NOMO-1 treated with DMSO at 0.1 percent for 48 hours (cell line): ENCODE measurements around the gene FARS2.
A peak's percentile ranks its signal among the peaks of the same experiment; 100 is the strongest.

Experiments used
- DNase-seq: peaks from one replicate; lab custom pipeline; 2025; ENCODE audit not compliant: unreplicated experiment; lab: John Stamatoyannopoulos, UW

The FARS2 gene

GRCh38 chr6:5459346-5459745 is 198.0 kb downstream of the FARS2 start:
- no peak for DNase-seq

GRCh38 chr6:5461365-5461764 is 200.1 kb downstream of the FARS2 start:
- no peak for DNase-seq

DNA sequence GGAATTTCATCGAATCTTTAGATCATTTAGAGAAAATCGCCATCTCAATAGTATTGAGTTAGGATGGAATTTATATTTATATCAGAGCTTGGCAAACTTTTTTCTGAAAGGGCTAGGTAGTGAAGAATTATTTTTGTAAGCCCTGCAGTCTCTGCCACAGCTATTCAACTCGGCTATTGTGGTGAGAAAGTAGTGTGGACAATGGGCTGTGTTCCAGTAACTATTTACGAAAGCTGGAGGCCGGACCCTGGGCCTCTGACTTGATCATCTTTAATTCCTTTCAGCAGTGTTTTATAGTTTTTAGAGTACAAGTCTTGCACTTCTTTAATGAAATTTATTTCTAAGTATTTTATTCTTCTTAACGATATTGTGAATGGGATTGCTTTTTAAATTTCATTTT is 201.5 kb downstream of the FARS2 start:
- DNase-seq = no peak

- no peak for DNase-seq
These were observed 202.4 kb downstream of the FARS2 start for GRCh38 chr6:5463690-5464089.

GRCh38 chr6:5464099-5464885 is 203.0 kb downstream of the FARS2 start:
- no peak for DNase-seq

DNA sequence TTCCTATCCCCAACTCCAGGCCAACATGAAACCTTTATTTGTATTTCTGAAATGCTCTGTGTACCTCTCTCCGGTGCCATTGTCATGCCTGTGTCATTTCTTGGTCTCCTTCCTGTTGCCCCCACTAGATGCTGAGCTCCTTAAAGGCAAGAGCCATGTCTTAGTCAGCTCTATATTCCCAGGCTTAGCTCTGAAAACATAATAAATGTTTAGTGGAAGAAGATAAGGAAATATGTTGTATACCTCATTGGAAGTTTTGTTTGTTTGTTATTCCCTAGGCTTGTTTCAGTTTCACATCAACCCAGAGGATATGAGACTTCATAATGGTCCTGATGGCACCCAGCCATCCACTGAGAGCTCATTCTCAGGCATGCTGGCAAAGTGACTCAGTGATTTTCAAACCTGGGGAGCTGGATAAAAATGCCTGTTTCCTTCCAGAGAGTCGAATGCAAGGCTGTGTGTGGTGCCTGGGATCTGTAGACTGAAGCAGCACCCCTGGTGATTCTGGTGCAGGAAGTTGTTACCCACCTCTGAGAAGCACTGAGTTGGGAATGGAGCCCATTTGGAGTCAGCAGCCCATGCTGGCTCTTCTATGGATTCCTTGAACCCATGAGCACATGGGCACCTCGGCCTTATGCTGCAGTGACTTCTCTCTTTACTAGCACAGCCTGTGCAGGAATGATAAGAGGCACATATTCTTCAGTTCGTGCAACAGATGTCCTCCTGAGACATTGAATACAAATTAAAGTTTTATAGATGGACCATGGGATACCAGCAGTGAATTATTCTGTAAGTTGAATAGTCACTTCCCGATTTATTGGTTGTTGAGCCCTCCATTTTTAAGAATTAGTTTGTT is 205.2 kb downstream of the FARS2 start:
- no peak for DNase-seq

DNA sequence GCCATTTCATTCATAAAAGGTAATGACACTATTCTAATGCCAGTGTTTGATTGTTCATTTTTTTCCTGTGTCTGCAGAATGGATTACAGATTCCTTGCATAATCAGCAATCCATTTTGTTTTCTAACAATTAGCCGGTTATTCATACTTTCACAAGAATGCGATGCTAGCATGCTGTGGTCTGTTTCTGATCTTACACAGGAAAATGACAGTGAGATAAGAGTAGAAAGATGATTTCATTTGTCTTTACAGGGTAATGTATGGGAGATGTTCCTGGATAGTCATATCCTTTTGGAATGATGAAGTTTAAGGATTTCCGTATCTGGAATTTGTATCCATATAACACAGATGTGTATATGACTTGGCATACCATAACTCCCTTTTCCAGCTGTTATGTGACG is 207.3 kb downstream of the FARS2 start:
- DNase-seq = no peak

GRCh38 chr6:5469101-5469846 is 208.0 kb downstream of the FARS2 start:
- DNase-seq = no peak

DNA sequence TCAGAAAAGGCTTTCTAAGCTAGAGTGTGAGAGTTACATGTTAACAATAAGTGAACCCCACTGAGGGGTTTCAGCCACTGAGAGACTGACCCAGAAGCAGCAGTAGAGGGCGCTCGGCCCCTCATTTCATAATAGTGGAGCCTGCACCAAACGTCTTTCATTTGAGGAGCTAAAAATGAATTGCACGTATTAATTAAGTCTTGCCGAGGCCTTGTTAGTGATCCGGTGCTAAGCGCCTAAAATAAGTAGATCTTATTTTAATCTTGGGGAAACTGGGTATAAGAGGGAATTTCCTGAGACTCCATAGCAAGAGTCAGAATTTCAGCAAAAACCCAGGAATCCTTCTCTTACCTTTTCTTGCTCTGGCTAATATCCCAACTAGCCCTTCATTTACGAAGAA is 209.7 kb downstream of the FARS2 start:
- peak; percentile 65 for DNase-seq

DNA sequence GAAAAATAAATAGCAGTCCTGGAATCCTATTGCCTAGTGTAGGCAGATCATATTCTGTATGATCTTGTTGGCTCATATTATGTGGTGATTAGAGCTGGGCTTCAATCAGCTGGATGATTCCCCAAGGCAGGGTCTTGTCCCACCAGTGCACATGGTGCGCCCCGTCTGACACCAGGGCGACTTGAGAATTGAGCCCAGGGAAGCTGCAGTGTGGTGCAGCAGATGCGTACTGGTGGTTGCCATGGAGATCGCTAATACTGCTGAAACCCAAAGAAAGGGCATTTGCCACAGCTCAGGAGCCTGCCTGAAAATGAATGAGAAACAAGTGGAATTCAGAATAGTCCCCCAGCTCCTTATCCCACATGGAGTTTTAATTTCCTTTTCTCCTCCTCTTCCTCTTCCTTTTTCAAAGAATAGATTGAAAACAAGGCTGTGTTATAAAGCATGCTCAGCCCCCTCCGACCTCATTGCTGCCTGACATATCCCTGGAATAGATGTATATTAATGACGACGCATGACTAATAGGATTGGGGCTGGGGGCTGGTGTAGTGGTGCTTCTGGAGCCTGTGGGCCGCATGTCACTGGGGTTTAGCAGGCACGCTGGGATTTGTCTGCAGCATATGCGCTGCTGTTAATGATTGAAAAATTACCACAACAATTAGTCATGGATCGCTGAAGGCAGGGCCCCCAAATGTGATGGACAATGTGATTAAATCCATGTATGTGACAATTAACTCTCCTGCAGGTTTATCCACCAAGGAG is 210.5 kb downstream of the FARS2 start:
- no peak for DNase-seq

GRCh38 chr6:5472571-5472970 is 211.3 kb downstream of the FARS2 start:
- DNase-seq = no peak

- DNase-seq = no peak
These were observed 214.5 kb downstream of the FARS2 start for GRCh38 chr6:5475779-5476178.

DNA sequence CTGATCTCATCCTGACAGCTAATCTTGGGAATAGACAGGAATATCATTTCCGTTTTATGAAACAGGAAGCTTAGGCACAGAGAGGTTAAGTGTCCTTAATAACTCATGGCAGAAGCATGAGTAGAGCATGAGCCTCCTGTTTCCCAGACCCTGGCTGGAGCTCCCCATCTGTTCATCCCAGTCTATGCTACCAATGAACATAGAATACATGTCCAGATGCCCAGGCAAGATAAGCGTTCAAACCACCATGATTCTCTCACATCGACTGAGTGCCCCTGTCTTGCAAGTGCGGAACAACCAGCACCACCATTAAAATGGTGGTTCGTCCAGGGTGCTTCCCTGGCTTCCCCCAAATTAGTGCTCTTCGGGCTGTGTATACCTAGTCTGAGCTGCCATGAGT is 217.1 kb downstream of the FARS2 start:
- no peak for DNase-seq

- DNase-seq = no peak
These were observed 219.7 kb downstream of the FARS2 start for GRCh38 chr6:5481033-5481432.

DNA sequence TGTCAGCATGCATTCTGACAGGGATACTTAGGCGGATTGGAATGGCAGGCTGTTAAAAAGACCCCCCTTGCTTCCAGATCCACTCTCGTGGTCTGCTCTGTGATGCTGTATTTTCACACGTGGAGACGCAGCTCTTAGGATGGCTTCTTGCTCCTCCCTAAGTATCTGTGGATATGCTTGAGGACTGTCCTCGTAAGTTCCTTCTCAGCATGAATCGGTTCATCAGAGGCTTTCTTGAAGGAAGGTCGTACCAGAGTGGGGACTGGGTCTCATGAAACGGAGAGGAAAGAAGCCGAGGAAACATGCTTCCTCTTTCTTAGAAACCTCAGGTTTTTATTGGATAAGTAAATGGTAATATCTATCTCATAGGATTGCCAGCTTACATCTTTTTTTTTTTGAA is 220.4 kb downstream of the FARS2 start:
- DNase-seq = no peak

- DNase-seq = no peak
These were observed 221.3 kb downstream of the FARS2 start for GRCh38 chr6:5482619-5483018.

DNA sequence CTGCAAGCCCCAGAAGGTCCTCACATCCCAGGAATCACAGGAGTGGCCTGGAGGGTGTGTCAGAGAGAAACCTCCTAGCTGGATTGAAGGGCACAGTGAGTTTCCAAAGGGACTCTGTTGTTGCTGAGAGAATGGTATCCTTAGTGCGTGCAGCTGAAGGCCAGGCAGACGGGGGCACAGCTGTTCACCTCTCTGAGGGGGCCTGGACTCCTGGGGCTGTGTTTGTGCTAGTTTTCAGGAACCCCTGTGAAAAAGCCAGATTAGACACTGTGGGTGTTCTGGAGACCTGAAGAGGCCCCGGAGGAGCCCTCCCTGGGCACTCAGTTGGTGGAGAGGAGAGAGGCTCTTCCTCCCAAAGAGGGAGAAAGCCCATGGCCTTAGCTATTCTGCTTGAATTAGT is 223.4 kb downstream of the FARS2 start:
- DNase-seq = no peak

GRCh38 chr6:5486214-5486613 is 224.9 kb downstream of the FARS2 start:
- DNase-seq = no peak

GRCh38 chr6:5490501-5491069 is 229.3 kb downstream of the FARS2 start:
- DNase-seq = no peak

- no peak for DNase-seq
These were observed 231.0 kb downstream of the FARS2 start for GRCh38 chr6:5492356-5492755.

DNA sequence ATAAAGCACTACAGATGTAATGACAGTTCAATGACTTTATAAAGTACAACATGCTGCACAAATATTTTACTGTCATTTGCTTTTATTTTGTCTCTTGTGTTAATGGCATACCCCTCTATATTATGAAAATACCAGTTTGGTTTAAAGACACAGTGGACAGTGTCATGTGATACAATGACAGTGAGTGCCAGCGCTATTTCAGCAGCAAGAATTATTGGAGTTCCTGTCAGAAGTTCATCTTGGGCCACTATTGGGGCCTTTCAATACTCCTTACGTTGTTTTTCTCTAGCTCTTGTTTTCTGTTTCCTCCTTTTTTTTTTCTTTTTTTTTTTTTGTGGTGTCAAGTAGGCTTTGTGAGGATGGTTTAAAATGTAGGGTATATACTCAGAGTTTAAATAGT is 232.5 kb downstream of the FARS2 start:
- no peak for DNase-seq
